Stimulated activated CD8-positive, alpha-beta memory T cell treated with anti-CD3 and anti-CD28 coated beads, Interleukin-12 subunit alpha, Interleukin-12 subunit beta, amount 100 ng/mL, for 4 hours (primary cell): ENCODE data around the gene CENPI.
A peak's percentile ranks its signal among the peaks of the same experiment; 100 is the strongest.
"Not testable (repeated sequence)": the region's sequence is repeated elsewhere in the genome, so short reads cannot be mapped to it uniquely, and the experiment has no call there.

Experiments used
- DNase-seq: peaks from one replicate; pipeline ENCODE4 v3.0.0-alpha.2; 2020; ENCODE audit warnings: low read depth

The CENPI gene, protein sequence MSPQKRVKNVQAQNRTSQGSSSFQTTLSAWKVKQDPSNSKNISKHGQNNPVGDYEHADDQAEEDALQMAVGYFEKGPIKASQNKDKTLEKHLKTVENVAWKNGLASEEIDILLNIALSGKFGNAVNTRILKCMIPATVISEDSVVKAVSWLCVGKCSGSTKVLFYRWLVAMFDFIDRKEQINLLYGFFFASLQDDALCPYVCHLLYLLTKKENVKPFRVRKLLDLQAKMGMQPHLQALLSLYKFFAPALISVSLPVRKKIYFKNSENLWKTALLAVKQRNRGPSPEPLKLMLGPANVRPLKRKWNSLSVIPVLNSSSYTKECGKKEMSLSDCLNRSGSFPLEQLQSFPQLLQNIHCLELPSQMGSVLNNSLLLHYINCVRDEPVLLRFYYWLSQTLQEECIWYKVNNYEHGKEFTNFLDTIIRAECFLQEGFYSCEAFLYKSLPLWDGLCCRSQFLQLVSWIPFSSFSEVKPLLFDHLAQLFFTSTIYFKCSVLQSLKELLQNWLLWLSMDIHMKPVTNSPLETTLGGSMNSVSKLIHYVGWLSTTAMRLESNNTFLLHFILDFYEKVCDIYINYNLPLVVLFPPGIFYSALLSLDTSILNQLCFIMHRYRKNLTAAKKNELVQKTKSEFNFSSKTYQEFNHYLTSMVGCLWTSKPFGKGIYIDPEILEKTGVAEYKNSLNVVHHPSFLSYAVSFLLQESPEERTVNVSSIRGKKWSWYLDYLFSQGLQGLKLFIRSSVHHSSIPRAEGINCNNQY

DNA sequence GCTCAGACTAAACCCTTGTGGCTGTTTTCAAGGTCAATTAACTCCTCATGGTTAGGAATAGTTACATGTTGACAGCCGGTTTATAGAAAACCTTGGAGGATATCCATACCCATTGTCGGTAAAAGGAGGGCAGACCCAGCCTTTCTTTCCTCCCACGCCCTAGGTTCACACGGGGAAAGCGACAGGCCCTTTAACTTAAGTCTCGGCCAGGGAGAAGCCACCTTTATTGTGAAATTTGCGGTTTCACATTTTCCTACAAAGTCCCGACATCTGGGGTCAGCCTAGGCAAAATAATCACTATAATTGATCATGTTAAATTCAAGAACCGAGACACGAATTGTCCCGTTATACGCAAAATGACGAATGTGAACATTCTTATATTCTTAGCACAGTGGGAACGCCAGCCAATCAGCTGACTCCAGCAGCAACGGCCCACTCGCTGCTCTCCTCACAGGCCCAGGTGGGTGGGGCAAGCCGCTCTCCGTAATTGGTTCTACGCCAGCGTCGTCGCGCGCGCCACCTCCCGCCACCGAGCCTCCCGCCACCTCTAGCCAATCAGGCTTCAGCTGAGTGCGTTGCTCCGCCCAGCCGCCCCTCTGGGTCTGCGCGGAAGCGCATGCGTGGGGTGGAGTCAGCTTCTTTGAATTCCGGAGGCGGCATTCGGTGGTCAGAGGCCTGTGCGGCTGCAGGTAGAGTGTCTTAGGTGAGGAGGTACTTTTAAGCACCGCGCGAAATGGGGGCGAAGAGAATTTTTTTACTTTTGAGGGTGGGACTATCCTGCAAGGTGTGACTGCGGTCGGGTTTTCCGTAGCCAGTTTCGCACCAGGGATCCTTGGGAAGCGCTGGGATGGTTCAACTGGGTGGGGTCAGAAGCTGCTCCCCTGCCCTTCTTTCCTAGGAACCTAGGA lies at the start of gene CENPI:
CENPI (plus strand) TSS at position 659 of the 908 bp plus-strand sequence. CDS start 2,867 bp downstream, outside the sequence.
- DNase-seq: peak; percentile 83

DNA sequence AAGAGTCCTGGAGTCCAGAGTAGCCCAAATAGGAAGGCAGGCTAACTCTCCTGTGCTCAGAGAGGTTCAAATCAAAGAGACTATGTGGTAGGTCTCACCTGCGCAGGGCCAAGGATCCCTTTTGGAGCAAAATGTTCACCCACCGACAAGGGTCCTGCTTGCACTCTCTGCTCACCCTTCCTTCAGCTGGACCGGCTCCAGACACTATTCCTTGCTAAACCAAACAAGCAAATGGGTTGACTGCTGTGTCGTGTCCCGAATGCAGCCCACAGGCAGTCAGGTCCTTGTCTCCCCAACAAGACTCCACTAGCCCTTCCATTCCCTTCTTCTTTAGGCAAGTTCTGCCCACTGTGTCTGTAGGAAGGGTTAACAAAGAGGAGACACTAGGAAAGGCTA lies 46.9 kb upstream of the CENPI start:
- DNase-seq: no peak

DNA sequence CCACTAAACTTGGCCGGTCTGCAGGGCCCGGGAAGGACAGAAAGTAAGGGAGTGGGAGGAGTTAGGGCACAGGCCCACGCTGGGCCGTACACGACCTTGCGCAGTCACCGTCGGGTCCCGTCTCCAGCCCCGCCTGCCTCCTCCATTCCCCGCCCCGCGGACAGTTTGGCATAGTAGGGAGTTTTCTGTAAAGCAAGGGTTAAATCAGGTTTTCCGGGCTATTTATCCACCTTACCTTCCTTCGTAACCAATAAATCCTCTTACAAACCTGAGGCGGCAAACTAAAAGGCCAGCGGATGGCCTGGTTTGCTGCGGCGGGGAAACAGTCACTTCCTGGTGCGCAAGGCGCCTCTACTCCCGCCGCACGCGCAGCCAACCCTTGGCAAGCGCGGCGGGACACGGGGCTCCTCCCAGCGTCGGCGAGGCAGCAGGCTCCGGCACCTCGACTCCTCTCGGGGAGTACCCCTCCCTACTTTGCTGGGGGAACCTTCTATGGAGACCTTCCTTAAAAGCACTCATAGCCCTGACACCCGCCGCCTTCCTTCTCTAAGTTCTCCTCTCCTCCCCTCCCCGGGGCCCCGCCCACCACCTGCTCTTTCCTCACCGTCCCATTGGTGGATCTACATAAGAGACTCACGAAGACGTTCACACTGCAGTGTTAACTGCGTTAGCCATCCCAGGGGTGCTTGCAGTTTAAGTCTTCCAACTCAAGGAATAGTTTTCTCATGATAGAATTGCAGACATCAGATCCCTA lies 46.3 kb upstream of the CENPI start, which contains the start of gene TRMT2B:
TRMT2B (minus strand) TSS at position 563 of the 754 bp plus-strand sequence. CDS start 9,822 bp downstream, outside the sequence.
- DNase-seq: peak; percentile 59

DNA sequence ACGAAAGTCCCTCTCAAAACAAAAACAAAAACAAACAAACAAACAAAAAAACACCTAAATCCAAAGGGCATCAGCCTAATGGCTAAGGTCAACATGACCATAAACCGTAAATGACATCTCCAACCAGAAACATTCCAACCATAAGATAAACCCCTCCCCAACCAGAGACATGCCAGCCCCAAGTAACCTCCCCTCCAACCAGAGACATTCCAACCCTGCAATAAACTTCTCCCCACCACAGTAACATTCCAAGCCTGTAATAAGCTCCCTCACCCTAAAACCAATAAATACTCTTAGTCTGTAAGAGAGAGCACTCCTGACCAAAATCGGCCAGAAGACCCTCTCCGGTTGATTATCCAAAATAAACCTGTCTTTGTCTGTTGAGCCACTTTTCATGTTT lies 41.5 kb upstream of the CENPI start:
- DNase-seq: not testable (repeated sequence)

DNA sequence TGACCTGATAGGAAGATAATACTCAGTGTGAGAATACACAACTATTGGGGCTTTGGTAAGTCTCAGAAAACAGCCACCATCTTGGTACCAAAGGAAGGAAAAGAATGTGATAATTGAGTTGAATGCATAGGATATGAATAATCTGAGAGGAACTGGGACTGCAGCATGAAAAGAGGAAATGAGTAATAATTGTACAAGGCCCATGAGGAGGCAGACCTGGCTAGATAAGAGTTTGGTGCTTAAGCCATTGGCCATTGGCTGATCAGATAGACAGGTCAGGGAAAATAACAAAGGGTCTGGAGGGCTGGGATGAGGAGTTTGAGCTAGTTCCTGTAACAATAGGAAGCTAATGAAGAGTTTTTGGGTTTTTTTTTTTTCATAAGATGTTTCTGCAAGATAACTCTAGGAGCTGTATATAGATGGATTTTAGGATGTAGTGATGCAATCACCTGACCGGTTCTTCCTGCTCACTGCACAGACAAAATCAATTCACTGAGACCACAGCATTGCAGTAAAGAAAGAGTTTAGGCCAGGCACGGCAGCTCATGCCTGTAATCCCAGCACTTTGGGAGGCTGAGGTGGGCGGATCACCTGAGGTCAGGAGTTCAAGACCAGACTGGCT lies 40.8 kb upstream of the CENPI start:
- DNase-seq: no peak

DNA sequence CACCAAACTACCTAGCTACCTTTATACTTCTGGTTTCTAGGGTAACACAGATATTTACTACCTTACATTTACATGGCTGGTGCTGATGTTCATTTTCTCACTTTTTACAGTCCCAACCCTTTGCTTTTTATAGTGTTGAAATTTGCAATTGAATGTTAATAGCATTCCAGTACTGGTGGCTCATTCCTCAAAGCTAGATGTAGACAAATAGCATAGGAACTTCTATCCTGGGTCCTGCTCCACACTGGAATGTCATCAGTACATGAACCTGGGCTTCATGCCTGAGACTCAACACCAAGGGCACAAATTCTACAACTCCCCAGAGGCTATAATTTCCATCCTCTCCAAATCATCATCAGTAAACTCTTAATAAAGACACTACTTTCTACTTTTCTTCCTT lies 35.8 kb upstream of the CENPI start:
- no peak for DNase-seq

DNA sequence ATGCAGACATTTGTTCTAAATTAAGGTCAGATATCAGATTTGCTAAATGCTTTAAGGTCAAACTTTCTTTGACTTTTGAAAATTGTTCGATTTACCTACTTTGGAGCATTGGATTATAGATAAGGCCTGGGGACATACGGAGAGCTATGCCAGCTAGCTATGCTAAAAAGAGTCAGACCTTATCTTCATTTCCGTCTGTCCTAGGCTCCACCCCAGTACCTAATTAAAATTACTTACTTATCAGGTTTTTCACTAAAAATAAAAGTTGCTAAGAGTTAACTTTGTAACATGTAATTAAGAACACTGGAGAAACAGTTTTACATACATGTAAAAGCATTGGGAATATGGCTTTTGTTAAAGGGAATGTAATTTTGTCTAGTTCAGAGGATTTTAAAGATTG lies 26.4 kb upstream of the CENPI start:
- no peak for DNase-seq

DNA sequence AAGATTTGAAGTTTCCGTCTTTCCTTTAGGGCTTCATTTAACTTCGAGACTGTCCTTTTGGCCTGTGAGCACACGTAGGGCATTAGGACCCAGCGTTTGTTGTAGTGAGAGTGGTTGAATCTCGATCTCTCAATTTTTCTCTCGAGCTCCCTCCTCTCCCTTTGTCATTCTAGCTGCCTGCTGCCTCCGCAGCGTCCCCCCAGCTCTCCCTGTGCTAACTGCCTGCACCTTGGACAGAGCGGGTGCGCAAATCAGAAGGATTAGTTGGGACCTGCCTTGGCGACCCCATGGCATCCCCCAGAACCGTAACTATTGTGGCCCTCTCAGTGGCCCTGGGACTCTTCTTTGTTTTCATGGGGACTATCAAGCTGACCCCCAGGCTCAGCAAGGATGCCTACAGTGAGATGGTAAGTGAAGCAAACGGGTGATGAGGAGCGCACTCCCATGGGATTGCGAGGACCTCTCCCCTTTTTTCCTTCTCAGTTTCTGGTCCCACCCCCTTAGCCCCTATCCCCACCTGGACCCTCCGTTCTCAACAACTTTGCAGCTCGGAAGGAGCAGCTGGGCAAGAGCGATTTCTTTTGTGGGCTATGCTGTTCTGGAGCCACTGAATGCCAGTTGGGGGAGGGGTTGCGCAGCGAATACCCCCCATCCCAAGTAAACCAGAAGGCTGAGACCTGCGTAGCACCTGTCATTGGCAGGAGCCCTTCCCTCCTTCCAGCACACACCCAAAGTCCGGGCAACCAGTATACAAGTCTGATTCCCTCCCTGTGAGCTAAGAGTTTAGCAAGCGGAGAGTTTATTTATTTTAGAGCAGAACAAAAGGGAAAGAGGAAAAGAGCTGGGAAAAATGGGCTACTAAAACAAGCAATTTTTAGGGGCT lies 19.0 kb upstream of the CENPI start, which contains the start of gene TMEM35A:
TMEM35A (plus strand) TSS at position 164 of the 883 bp plus-strand sequence; CDS start at position 288, 124 bp downstream.
- DNase-seq: no peak

DNA sequence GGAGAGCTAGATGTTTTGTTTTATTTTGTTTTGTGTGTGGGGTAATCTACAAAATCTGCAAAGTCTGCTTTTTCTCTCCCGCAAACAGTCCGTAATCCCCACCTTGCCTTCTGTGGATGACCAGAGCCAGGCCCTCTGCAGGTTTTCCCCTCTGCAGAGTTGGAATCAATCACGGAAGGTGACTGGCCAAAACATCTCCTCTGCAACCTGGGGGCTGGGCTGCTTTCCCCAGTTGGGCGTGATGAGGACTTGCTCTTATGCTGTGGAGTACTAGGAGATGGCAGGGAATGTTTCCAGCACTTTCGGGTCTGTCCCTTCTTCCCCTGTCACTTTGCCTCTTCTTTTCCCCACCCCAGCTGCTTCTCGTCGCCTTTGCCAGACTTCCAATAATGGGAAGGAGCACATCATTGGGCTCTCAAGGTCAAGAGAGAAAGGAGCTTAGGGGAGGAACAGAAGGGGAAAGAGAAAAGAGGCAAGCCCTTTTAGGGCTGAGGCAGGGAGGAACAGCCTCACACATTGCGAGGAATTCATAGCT lies 18.2 kb upstream of the CENPI start:
- no peak for DNase-seq

DNA sequence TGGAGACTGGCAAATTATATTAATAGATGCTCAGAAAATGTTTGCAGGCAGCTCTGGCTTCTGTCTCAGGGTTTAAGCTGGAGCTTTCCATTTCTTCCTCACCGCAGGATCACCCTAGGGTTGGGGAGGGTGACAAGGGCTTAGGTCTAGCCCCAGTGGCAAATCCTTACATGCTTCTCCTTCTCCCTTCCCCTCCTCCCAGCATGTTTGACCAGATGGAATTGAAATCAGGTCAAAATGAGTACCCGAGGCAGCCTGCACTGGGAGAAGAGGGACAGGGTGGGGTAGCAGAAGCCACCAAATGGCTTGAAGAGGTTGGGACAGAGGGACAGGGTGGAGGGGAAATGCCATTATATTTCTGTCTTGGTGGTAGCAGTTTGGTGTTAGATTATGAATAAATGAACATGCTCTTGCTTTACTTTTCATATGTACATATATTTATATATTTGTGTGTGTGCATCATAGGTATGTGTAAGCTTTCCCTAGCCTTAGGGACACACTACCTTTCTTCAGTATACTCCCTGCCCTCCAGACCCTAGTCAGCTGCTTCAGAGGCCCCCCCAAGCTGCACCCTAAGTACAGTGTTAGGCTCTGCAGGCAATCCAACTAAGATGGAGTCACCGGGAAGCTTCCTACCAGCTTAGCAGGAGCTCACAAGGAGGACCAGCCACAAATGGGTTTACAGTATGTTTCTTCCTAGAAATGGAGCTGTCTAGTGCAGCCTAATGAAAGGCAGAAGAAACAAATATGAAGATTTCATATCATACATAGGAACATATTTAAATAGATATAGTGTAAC lies 17.5 kb upstream of the CENPI start:
- DNase-seq: no peak

DNA sequence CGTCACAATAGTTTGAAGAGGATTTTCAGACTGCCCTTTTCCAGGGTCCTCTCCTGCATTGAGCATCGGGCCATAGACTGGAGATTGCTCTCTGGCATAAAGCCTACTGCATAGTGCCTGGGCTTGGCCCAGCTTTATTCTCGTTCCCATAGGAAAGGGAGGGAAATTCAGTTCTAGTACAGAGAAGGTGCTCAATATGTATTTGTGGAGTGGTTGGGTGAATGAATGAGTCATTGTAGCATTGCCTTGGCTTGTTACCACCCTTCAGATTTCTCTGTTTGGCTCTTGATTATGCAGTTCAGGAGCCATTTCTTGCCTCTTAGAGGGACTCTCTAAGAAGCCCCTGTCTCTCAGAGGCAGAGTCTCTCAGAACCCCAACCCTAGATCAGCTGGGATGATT lies 16.8 kb upstream of the CENPI start:
- no peak for DNase-seq

DNA sequence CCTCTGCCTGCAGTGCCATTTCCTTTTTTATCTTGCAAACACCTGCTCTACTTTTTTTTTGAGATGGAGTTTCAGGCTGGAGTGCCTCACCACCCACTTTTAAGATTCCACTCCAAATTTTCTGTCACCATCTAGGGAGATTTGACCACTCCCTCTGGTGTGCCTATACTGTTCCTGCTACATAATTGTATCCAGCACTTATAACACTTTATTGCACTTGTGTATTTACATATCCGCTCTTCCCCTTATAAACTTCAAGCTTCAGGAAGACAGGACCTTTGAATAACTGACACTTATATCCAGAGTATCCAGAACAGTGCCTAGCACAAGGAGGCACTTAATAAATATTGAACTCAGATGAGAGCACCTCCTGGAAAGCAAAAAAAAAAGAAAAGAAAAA lies 6.2 kb upstream of the CENPI start:
- no peak for DNase-seq

DNA sequence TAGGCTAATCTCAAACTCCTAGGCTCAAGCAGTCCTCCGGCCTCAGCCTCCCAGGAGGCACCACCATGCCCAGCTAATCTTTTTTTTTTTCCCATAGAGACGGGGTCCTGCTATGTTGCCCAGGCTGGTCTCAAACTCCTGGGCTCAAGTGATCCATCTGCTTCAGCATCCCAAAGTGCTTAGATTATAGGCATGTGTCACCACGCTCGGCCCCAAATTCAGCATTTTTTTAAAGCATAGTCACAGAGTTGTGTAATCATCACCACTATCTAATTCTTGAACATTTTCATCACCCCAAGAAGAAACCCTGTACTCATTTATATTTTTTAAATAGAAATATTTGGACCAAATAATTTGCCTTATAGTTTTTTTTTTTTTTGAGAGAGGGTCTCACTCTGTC lies 10.3 kb downstream of the CENPI start:
- no peak for DNase-seq

DNA sequence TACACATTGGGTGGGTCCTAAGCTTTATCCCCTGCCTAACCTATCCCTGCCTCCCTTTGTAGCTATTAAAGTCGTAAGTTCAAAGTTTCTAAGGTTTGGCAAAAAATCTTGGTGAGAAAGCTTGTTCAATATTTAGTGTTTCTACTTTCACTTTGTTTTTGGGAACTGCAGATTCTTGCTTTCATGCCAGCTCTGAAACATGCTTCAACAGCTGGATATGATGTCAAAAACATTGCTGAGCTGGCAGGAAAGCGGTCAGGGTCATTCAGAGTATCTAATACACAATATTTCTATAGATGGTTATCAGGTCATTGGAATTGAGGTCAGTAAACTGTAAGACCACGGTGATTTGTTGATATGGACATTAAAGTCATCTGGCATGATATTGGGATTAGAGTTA lies 19.7 kb downstream of the CENPI start:
- DNase-seq: no peak

DNA sequence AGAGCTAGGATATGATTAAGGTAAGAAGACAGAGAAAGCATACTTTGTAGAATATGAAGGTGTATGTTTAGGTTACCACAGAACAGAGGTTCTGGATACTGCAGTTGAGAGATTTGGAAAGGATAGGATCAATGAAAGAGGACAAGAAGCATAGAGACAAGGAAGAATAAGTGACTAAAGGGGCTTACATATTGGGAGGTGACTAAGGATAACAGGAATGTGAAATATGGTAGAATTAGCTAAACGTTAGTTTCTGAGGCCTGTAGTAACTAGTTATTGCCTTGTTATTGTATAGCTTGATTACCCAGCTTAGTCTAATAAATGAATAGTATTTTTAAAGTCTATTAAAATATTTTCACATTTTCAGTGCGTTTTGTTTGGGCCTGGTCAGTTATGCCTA lies 38.2 kb downstream of the CENPI start:
- no peak for DNase-seq
